Keratinocyte (primary cell): ENCODE data around the gene CRTC3. TPM values are rescaled to one million over a fixed set of nuclear protein-coding genes. Genes with fewer than 3 reads are reported as not detected.

ENCODE experiments used
- DNase-seq: peaks from one replicate; pipeline ENCODE4 v3.0.0-alpha.2; 2011; ENCODE audit warnings: low read depth, missing footprints, low spot score
- FAIRE-seq: peaks from 2 replicates; lab custom pipeline; 2011; peaks lifted over from hg19 to GRCh38; lab: Jason Lieb, UNC
- H2AFZ ChIP-seq: 2 replicates; pipeline ENCODE4 v1.6.0; 2012; ENCODE audit warnings: low read length, control low read depth, inconsistent platforms; ENCODE audit not compliant: control insufficient read depth
- H3K27ac ChIP-seq: 2 replicates; pipeline ENCODE4 v1.5.1; 2011; ENCODE audit warnings: low read length; ENCODE audit not compliant: control insufficient read depth, insufficient read depth
- H3K27me3 ChIP-seq: 3 replicates; pipeline ENCODE4 v1.6.0; 2011; ENCODE audit warnings: low read length; ENCODE audit not compliant: control insufficient read depth, insufficient read depth; ENCODE audit errors: extremely low read depth
- H3K36me3 ChIP-seq, 2 experiments: 2 replicates in 1 of 2; 3 replicates in 1 of 2; pipeline ENCODE4 v1.5.1; 2011; ENCODE audit warnings: low read length in 2 of 2, mild to moderate bottlenecking in 1 of 2; ENCODE audit not compliant: control insufficient read depth in 2 of 2, insufficient read depth in 2 of 2; ENCODE audit errors: extremely low read depth in 1 of 2
- H3K4me1 ChIP-seq: 3 replicates; pipeline ENCODE4 v1.5.1; 2011; ENCODE audit warnings: low read length; ENCODE audit not compliant: control insufficient read depth, insufficient read depth; ENCODE audit errors: extremely low read depth
- H3K4me2 ChIP-seq: 3 replicates; pipeline ENCODE4 v1.6.0; 2011; ENCODE audit warnings: low read depth, low read length; ENCODE audit not compliant: control insufficient read depth, insufficient read depth; ENCODE audit errors: extremely low read depth
- H3K4me3 ChIP-seq, 3 experiments: fragments of 200-600 bp in 1 of 3; sonication (generic) in 1 of 3; 2 replicates in 2 of 3; 3 replicates in 1 of 3; pipeline ENCODE4 v1.5.1; 2011 to 2016; ENCODE audit warnings: low read length in 3 of 3, mild to moderate bottlenecking in 3 of 3, control low read depth in 2 of 3, inconsistent platforms in 1 of 3, low read depth in 1 of 3, mixed read lengths in 1 of 3, mixed run types in 1 of 3, moderate library complexity in 1 of 3; ENCODE audit not compliant: control insufficient read depth in 2 of 3, insufficient read depth in 2 of 3; ENCODE audit errors: extremely low read depth in 1 of 3
- H3K79me2 ChIP-seq: 2 replicates; pipeline ENCODE4 v1.6.0; 2012; ENCODE audit warnings: low read length; ENCODE audit not compliant: control insufficient read depth, insufficient read depth
- H3K9ac ChIP-seq: 3 replicates; pipeline ENCODE4 v1.6.0; 2011; ENCODE audit warnings: low read length; ENCODE audit not compliant: control insufficient read depth, insufficient read depth; ENCODE audit errors: extremely low read depth
- H3K9me1 ChIP-seq: 3 replicates; pipeline ENCODE4 v1.6.0; 2011; ENCODE audit warnings: low read length; ENCODE audit not compliant: control insufficient read depth, insufficient read depth; ENCODE audit errors: extremely low read depth
- H3K9me3 ChIP-seq: 2 replicates; pipeline ENCODE4 v1.5.1; 2012; ENCODE audit warnings: low read depth, low read length; ENCODE audit not compliant: control insufficient read depth
- H4K20me1 ChIP-seq: 3 replicates; pipeline ENCODE4 v1.6.0; 2011; ENCODE audit warnings: low read length; ENCODE audit not compliant: control insufficient read depth, insufficient read depth; ENCODE audit errors: extremely low read depth
- CTCF ChIP-seq, 3 experiments: IDR thresholded peaks in 1 of 3; conservative IDR thresholded peaks in 1 of 3; optimal IDR thresholded peaks in 1 of 3; 2 replicates in 2 of 3; 3 replicates in 1 of 3; pipeline versions ENCODE3 to v1.5.1; 2011; ENCODE audit warnings: low read length in 3 of 3, mild to moderate bottlenecking in 3 of 3, moderate library complexity in 2 of 3, control low read depth in 1 of 3, inconsistent platforms in 1 of 3; ENCODE audit not compliant: insufficient read depth in 2 of 3; ENCODE audit errors: extremely low read depth in 1 of 3
- EZH2 ChIP-seq: IDR thresholded peaks from one replicate; pipeline ENCODE4 v1.6.1; 2012; ENCODE audit warnings: inconsistent platforms, mild to moderate bottlenecking, low read length, moderate library complexity
- dilution Hi-C: fragments of 300-500 bp; cut with MboI; formaldehyde crosslinking; loops from one replicate; pipeline ENCODE4 v1.7.0; 2020; ENCODE audit warnings: low sequenced_read_pairs; ENCODE audit not compliant: extremely low pct_ligation_motif_present
- polyA plus RNA-seq, 5 experiments: library from polyadenylated mRNA; depleted of rRNA in 3 of 5; stranded (reverse) in 3 of 5; stranded (forward) in 1 of 5; unstranded in 1 of 5; fragments of >200 nt; gene quantifications; 1 replicate in 1 of 5; 2 replicates in 3 of 5; 3 replicates in 1 of 5; pipeline versions ENCODE4 v1.2.1 to v1.2.3, GENCODE V29; 2011 to 2012; ENCODE audit warnings: missing spikeins in 2 of 5, low read depth in 1 of 5, low replicate concordance in 1 of 5

The CRTC3 gene
- polyA plus RNA-seq, 1 donor (not counting 4 experiments of a cell fraction or from before 2014, with no cell fraction given) = 11.9 TPM

- no peak for DNase-seq
- Histone ChIP-seq H3K9me1 (no peaks in the 10 kb centered on the region), H3K4me3 (no peak overlapping the region), H3K4me1 (no peaks in the 10 kb centered on the region), H3K9me3 (no peaks in the 10 kb centered on the region), H3K79me2 (no peaks in the 10 kb centered on the region), H2AFZ (no peak overlapping the region), H3K36me3 (peaks cover 4 to 11% of the 10 kb centered on the region in 2 experiments), H3K27me3 (no peaks in the 10 kb centered on the region), H3K9ac (no peak overlapping the region), H4K20me1 (no peaks in the 10 kb centered on the region), H3K27ac (no peak overlapping the region), H3K4me2 (no peak overlapping the region)
- dilution Hi-C loops = no loop called here
- FAIRE-seq = no peak
- TF ChIP-seq EZH2 (no peak), CTCF (optimal IDR thresholded peaks at IDR 0.05 in 1 of 3, IDR thresholded peaks at IDR 0.05 in 1 of 3, conservative IDR thresholded peaks at IDR 0.05 in 1 of 3; ENCODE audit: extremely low read depth in 1 of 3, insufficient read depth in 2 of 3, low read length in 3 of 3) (no peak)
Observed at GRCh38 chr15:90618330-90619125, 88.8 kb downstream of the CRTC3 start.

DNA sequence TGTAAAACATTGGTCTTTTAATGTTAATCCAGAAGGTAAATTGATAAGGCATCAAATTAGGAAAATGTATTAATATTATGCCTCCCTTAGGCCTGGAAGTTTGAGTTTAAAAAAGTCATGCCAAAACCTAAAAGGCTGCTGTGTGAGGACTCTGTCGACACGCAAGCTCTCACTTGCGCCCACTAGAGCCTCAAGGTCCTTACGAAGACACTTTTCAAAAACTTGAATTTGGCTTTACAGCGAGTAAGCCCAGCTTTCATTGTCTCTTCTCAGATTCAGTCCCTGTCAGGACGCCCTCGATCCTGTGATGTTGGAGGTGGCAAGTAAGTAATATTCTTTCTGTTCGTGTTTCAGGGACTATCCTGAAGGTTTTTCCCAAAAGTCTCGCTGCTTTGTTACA lies 89.7 kb downstream of the CRTC3 start:
- H4K20me1 ChIP-seq = no peaks in the 10 kb centered on the region
- H3K36me3 ChIP-seq = peaks cover 9 to 11% of the 10 kb centered on the region in 2 experiments
- H3K4me1 ChIP-seq = no peaks in the 10 kb centered on the region
- peaks cover 1% of the 10 kb centered on the region for H3K9me1 ChIP-seq
- H3K27ac ChIP-seq = no peak overlapping the region
- no peak overlapping the region for H2AFZ ChIP-seq
- DNase-seq = no peak
- no peak overlapping the region for H3K4me2 ChIP-seq
- dilution Hi-C loops = no loop called here
- no peaks in the 10 kb centered on the region for H3K79me2 ChIP-seq
- H3K9ac ChIP-seq = no peak overlapping the region
- H3K27me3 ChIP-seq = no peaks in the 10 kb centered on the region
- no peaks in the 10 kb centered on the region for H3K9me3 ChIP-seq
- H3K4me3 ChIP-seq = no peak overlapping the region
- no peak for FAIRE-seq
- TF ChIP-seq EZH2 (no peak), CTCF (optimal IDR thresholded peaks at IDR 0.05 in 1 of 3, IDR thresholded peaks at IDR 0.05 in 1 of 3, conservative IDR thresholded peaks at IDR 0.05 in 1 of 3; ENCODE audit: extremely low read depth in 1 of 3, insufficient read depth in 2 of 3, low read length in 3 of 3) (no peak)
